ENCODE data around the gene HNRNPA3. TPM values are rescaled to one million over a fixed set of nuclear protein-coding genes. Genes with fewer than 3 reads are reported as not detected.

Gene HNRNPA3
- total and polyA plus RNA-seq, 2 of the 13 experiments (the other 11 are each of a cell fraction or from before 2014, with no cell fraction given) = 73.3 to 97.7 TPM

DNA sequence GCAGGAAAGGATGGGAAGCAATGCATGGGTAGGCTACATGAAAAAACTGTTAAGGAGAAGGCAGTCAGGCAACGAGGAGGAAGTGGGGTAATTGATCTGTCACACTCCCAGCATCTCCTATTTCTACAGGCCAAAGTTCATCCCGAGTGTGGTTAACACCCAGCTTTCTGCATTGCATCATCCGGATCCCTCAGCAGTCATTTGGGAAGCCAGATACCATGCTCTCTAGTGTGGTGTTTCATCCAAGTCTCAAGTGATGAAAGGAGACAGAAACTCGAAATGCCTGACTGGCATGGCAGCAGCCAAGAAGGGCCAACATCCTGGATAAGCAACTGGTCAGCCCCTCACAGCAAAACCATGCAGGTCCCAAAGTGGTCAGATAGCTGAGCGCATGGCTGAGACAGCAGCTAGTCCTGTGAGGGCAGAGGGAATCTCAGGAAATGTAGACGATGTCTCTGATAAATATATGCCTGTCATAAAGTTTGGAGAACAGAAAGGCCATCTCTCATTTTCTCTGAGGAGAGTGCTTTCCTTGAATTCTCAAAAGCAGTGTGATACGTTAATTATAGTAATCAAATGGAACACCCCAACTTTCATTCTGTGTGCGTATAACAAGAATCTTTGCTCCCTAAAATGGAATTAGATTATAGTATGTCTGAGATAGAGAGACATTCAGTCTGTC, 24.8 kb upstream of the HNRNPA3 start (continued):
- TF ChIP-seq BCLAF1 (IDR thresholded peaks at IDR 0.05) (no peak), ESRRA (CRISPR knock-in tag; IDR thresholded peaks at IDR 0.05; ENCODE audit: low read depth) (peak; percentile 53; the same call in 1 of the 2 replicates), ZNF672 (CRISPR knock-in tag; IDR thresholded peaks at IDR 0.05) (no peak), ZBTB44 (CRISPR knock-in tag; IDR thresholded peaks at IDR 0.05) (no peak), ZNF790 (CRISPR knock-in tag; IDR thresholded peaks at IDR 0.05; ENCODE audit: borderline replicate concordance) (no peak; the same call in 1 of the 2 replicates), BCL6 (CRISPR knock-in tag; IDR thresholded peaks at IDR 0.05) (peak; percentile 92), MATR3 (CRISPR knock-in tag; IDR thresholded peaks at IDR 0.05) (no peak), TSC22D2 (CRISPR knock-in tag; IDR thresholded peaks at IDR 0.05; ENCODE audit: borderline replicate concordance) (peak; percentile 84; the same call in 1 of the 2 replicates), ZNF550 (CRISPR knock-in tag; IDR thresholded peaks at IDR 0.05; ENCODE audit: borderline replicate concordance) (no peak), SIX4 (CRISPR knock-in tag; IDR thresholded peaks at IDR 0.05) (peak; percentile 99), ZNF292 (CRISPR knock-in tag; IDR thresholded peaks at IDR 0.05; ENCODE audit: borderline replicate concordance, low read depth) (peak; percentile 99), GPN1 (CRISPR knock-in tag; IDR thresholded peaks at IDR 0.05; ENCODE audit: borderline replicate concordance) (no peak; the same call in 1 of the 2 replicates), ZNF558 (CRISPR knock-in tag; IDR thresholded peaks at IDR 0.05; ENCODE audit: borderline replicate concordance) (no peak), HDAC1 (CRISPR knock-in tag; IDR thresholded peaks at IDR 0.05) (peak; percentile 96), MEF2D (CRISPR knock-in tag; IDR thresholded peaks at IDR 0.05) (peak; percentile 93), MYNN (CRISPR knock-in tag; IDR thresholded peaks at IDR 0.05; ENCODE audit: low read depth) (no peak; the same call in 1 of the 2 replicates), ZNF343 (CRISPR knock-in tag; IDR thresholded peaks at IDR 0.05) (0 out of 2 replicates have a peak, but pooled peaks have one; percentile 62)
- TF ChIP-seq, protein P1, sequence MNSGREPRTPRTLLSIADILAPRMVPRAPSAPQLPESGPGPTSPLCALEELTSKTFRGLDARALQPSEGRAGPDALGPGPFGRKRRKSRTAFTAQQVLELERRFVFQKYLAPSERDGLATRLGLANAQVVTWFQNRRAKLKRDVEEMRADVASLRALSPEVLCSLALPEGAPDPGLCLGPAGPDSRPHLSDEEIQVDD (CRISPR knock-in tag; IDR thresholded peaks at IDR 0.05; ENCODE audit: borderline replicate concordance) = 0 out of 2 replicates have a peak, but pooled peaks have one; percentile 27
- TF ChIP-seq, protein P2, sequence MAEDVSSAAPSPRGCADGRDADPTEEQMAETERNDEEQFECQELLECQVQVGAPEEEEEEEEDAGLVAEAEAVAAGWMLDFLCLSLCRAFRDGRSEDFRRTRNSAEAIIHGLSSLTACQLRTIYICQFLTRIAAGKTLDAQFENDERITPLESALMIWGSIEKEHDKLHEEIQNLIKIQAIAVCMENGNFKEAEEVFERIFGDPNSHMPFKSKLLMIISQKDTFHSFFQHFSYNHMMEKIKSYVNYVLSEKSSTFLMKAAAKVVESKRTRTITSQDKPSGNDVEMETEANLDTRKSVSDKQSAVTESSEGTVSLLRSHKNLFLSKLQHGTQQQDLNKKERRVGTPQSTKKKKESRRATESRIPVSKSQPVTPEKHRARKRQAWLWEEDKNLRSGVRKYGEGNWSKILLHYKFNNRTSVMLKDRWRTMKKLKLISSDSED (CRISPR knock-in tag; IDR thresholded peaks at IDR 0.05) = no peak

All from HepG2 (cell line).